Tibial nerve (tissue), 4 donors: ENCODE results near the gene PRAF2. TPM values are rescaled to one million over a fixed set of nuclear protein-coding genes. Genes with fewer than 3 reads are reported as not detected.
A peak's percentile ranks its signal among the peaks of the same experiment; 100 is the strongest.

ENCODE experiments used
- DNase-seq, 2 donors: peaks; one replicate each; pipeline ENCODE4 v3.0.0-alpha.2; 2019; ENCODE audit warnings: low spot score in 2 of 2
- H3K27ac ChIP-seq, 4 donors: fragments of 200-600 bp; sonication (generic) in 3 of 4; one replicate each; pipeline ENCODE4 v1.5.1; 2017 to 2019; ENCODE audit warnings: mild to moderate bottlenecking in 1 of 4
- H3K27me3 ChIP-seq, 2 donors: fragments of 200-600 bp; sonication (generic) in 1 of 2; one replicate each; pipeline versions ENCODE4 v1.5.1 to v1.6.0; 2017 to 2019
- H3K36me3 ChIP-seq, 3 donors: fragments of 200-600 bp; sonication (generic); one replicate each; pipeline ENCODE4 v1.5.1; 2018 to 2019
- H3K4me1 ChIP-seq, 4 donors: fragments of 200-600 bp; sonication (generic) in 3 of 4; one replicate each; pipeline ENCODE4 v1.5.1; 2017 to 2019
- H3K4me3 ChIP-seq, 4 donors: fragments of 200-600 bp; sonication (generic) in 3 of 4; one replicate each; pipeline ENCODE4 v1.5.1; 2017 to 2019; ENCODE audit warnings: mild to moderate bottlenecking in 1 of 4, moderate library complexity in 1 of 4
- H3K9me3 ChIP-seq, 4 donors: fragments of 200-600 bp; sonication (generic) in 3 of 4; one replicate each; pipeline ENCODE4 v1.5.1; 2017 to 2019
- CTCF ChIP-seq, 5 experiments: fragments of 200-600 bp in 3 of 5; fragments of 450-650 bp in 2 of 5; sonication (generic) in 3 of 5; IDR thresholded peaks; one replicate each; pipeline ENCODE4 v1.5.1; 2016 to 2019; ENCODE audit warnings: antibody characterized with exemption in 5 of 5, mild to moderate bottlenecking in 3 of 5, moderate library complexity in 2 of 5
- EP300 ChIP-seq, 2 donors: sonication (generic); formaldehyde crosslinking; IDR thresholded peaks; one replicate each; pipeline ENCODE4 v1.6.1; 2017; ENCODE audit warnings: antibody characterized with exemption in 2 of 2, mild to moderate bottlenecking in 1 of 2
- POLR2A ChIP-seq, 2 donors: fragments of 450-650 bp; IDR thresholded peaks; one replicate each; pipeline ENCODE4 v1.6.1; 2017; ENCODE audit warnings: antibody characterized with exemption in 2 of 2, mild to moderate bottlenecking in 2 of 2, moderate library complexity in 2 of 2
- WGBS, 2 donors: methylation state at CpG; one replicate each; pipeline ENCODE4 v1.1.5; 2018; 5-methylcytosine and 5-hydroxymethylcytosine counted together
- total RNA-seq, 4 donors: library from RNA; depleted of rRNA; stranded (reverse); fragments of >200 nt; gene quantifications; one replicate each; pipeline ENCODE4 v1.1.0, GENCODE V29; 2016

PRAF2 gene
- total RNA-seq, 4 donors from 2014 or later, result 16.5 to 28.8 (median 19.9) TPM

GRCh38 chrX:49053223-49054072 is 20.4 kb downstream of the PRAF2 start:
- H3K9me3 ChIP-seq, result no peaks in the 10 kb centered on the region
- no peaks in the 10 kb centered on the region for H3K27me3 ChIP-seq
- no peaks in the 10 kb centered on the region for H3K36me3 ChIP-seq
- TF ChIP-seq EP300 (IDR thresholded peaks at IDR 0.05) (no peak), POLR2A (IDR thresholded peaks at IDR 0.05) (no peak)
- 2 to 40% methylated on average over 13 to 54 of the region's 79 CpGs for WGBS, 2 donors
- H3K4me1 ChIP-seq, result no peaks in the 10 kb centered on the region
- peak overlapping the region; percentile 47 to 73 (median 60) for H3K4me3 ChIP-seq
- no peak for DNase-seq
- H3K27ac ChIP-seq, result peak overlapping the region; percentile 59 to 90 (median 86)

- no peak for TF ChIP-seq EP300 (IDR thresholded peaks at IDR 0.05)
- TF ChIP-seq CTCF (IDR thresholded peaks at IDR 0.05), result no peak
- TF ChIP-seq POLR2A (IDR thresholded peaks at IDR 0.05), result no peak
- WGBS, 2 donors, result 43 to 58% methylated on average over 6 to 13 of the region's 13 CpGs
- Histone ChIP-seq H3K4me1 (peaks cover 0 to 16% (median 7%) of the 10 kb centered on the region in 4 donors), H3K9me3 (no peaks in the 10 kb centered on the region), H3K27ac (peak overlapping the region in 3 of 4 donors; percentile 26 to 81 (median 80)), H3K4me3 (peak overlapping the region in 1 of 4 donors; percentile 24), H3K36me3 (peaks cover 0 to 5% (median 0%) of the 10 kb centered on the region in 3 donors), H3K27me3 (no peaks in the 10 kb centered on the region)
- no peak for DNase-seq
These were observed 29.9 kb downstream of the PRAF2 start for GRCh38 chrX:49043987-49044281.

- Histone ChIP-seq H3K27ac (peak within 1 kb of the TSS; percentile 98 to 99 (median 98)), H3K9me3 (no peaks in the 10 kb centered on the region), H3K27me3 (no peaks in the 10 kb centered on the region), H3K4me3 (peak within 1 kb of the TSS; percentile 74 to 84 (median 78)), H3K4me1 (peaks cover 0 to 20% (median 9%) of the 10 kb centered on the region in 4 donors), H3K36me3 (peaks cover 0 to 10% (median 0%) of the 10 kb centered on the region in 3 donors)
- TF ChIP-seq POLR2A (IDR thresholded peaks at IDR 0.05) (peak; percentile 44 to 73), EP300 (IDR thresholded peaks at IDR 0.05) (peak; percentile 71 to 77), CTCF (IDR thresholded peaks at IDR 0.05) (peak; percentile 40 to 76 (median 63))
- peak; percentile 97 for DNase-seq
- 0 to 38% methylated on average over 2 to 66 of the region's 67 CpGs for WGBS, 2 donors
These were observed 30.4 kb downstream of the PRAF2 start, which contains the start of gene TFE3 for GRCh38 chrX:49043220-49043986. TFE3 (minus strand) TSS chrX:49043357; CDS start chrX:49043226, 131 bp downstream.

GRCh38 chrX:49042581-49043219 is 31.1 kb downstream of the PRAF2 start:
- WGBS, 2 donors, result 0 to 37% methylated on average over 5 to 29 of the region's 29 CpGs
- peaks cover 0 to 17% (median 0%) of the 10 kb centered on the region in 3 donors for H3K36me3 ChIP-seq
- no peak for TF ChIP-seq CTCF (IDR thresholded peaks at IDR 0.05)
- no peak for TF ChIP-seq EP300 (IDR thresholded peaks at IDR 0.05)
- TF ChIP-seq POLR2A (IDR thresholded peaks at IDR 0.05), result no peak
- H3K4me3 ChIP-seq, result peak overlapping the region; percentile 74 to 84 (median 78)
- no peaks in the 10 kb centered on the region for H3K27me3 ChIP-seq
- H3K4me1 ChIP-seq, result peaks cover 0 to 20% (median 9%) of the 10 kb centered on the region in 4 donors
- peak overlapping the region; percentile 98 to 99 (median 98) for H3K27ac ChIP-seq
- no peak for DNase-seq
- no peaks in the 10 kb centered on the region for H3K9me3 ChIP-seq
